Middle frontal gyrus (tissue), 1 donor: ENCODE measurements around the gene MORN3.

ENCODE experiments used
- DNase-seq: peaks from one replicate; pipeline ENCODE4 v3.0.0-alpha.2; 2015; ENCODE audit warnings: low spot score; ENCODE audit errors: extremely low spot score

Gene MORN3

DNA sequence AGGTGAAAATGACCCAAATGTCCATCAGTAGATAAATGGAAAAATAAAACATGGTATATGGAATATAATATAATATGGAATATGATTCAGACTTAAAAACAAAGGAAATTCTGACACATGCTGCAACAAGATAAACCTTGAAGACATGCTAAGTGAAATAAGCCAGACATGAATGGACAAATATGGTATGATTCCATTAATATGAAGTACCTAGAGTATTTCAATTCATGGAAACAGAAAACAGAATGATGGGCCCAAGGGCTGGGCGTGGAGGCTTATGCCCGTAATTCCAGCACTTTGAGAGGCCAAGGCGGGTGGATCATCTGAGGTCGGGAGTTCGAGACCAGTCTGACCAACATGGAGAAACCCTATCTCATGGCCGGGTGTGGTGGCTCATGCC lies 65.9 kb downstream of the MORN3 start:
- DNase-seq = no peak

DNA sequence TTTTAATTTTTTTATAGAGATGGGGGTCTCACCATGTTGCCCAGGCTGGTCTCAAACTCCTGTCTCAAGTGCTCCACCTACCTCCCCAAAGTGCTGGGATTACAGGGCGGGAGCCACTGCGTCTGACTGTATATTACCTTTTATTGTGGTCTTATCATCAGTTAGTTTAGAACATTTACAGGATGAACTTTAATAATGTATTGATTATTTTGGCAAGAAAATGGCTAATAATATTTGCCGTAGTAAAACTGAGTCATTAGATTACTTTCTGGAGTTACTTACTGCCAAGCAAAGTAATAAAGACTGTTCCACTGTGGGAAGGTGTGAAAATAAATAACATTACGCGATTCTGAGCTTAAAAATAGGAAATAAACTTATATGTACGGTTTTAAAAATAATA lies 66.7 kb downstream of the MORN3 start:
- DNase-seq = no peak

- DNase-seq = no peak
Observed at GRCh38 chr12:121600702-121601336, 68.6 kb downstream of the MORN3 start.
